ENCODE measurements around the gene EXOC3L4.
"Not testable (repeated sequence)": the region's sequence is repeated elsewhere in the genome, so short reads cannot be mapped to it uniquely, and the experiment has no call there.

The EXOC3L4 gene

GRCh38 chr14:103151270-103151945 is 56.9 kb downstream of the EXOC3L4 start:
- no peak for DNase-seq (ENCODE audit: low read depth)

- DNase-seq (ENCODE audit: low read depth) = peak; percentile 77
Measured at GRCh38 chr14:103155010-103155409, 60.5 kb downstream of the EXOC3L4 start.

GRCh38 chr14:103155416-103155815 is 60.9 kb downstream of the EXOC3L4 start:
- DNase-seq (ENCODE audit: low read depth) = not testable (repeated sequence)

GRCh38 chr14:103155826-103156394 is 61.4 kb downstream of the EXOC3L4 start:
- DNase-seq (ENCODE audit: low read depth) = no peak

GRCh38 chr14:103156651-103157378 is 62.3 kb downstream of the EXOC3L4 start:
- DNase-seq (ENCODE audit: low read depth) = no peak

GRCh38 chr14:103157969-103158368 is 63.4 kb downstream of the EXOC3L4 start:
- DNase-seq (ENCODE audit: low read depth) = no peak

GRCh38 chr14:103158688-103159087 is 64.2 kb downstream of the EXOC3L4 start:
- DNase-seq (ENCODE audit: low read depth) = no peak
